ENCODE results near the gene ZBTB24.

ZBTB24 gene

GRCh38 chr6:109508166-109508860 lies 25.3 kb upstream of the ZBTB24 start:
- H3K4me3 ChIP-seq (ENCODE audit: low read depth, low read length), result no peak overlapping the region
- no peak for TF ChIP-seq CTCF (IDR thresholded peaks at IDR 0.05; ENCODE audit: low read depth, low read length)

GRCh38 chr6:109507490-109508072 lies 24.6 kb upstream of the ZBTB24 start:
- H3K4me3 ChIP-seq (ENCODE audit: low read depth, low read length), result no peak overlapping the region
- TF ChIP-seq CTCF (IDR thresholded peaks at IDR 0.05; ENCODE audit: low read depth, low read length), result no peak

- no peak overlapping the region for H3K4me3 ChIP-seq (ENCODE audit: low read depth, low read length)
- TF ChIP-seq CTCF (IDR thresholded peaks at IDR 0.05; ENCODE audit: low read depth, low read length), result no peak
Measured at GRCh38 chr6:109506841-109507240, 23.8 kb upstream of the ZBTB24 start.

DNA sequence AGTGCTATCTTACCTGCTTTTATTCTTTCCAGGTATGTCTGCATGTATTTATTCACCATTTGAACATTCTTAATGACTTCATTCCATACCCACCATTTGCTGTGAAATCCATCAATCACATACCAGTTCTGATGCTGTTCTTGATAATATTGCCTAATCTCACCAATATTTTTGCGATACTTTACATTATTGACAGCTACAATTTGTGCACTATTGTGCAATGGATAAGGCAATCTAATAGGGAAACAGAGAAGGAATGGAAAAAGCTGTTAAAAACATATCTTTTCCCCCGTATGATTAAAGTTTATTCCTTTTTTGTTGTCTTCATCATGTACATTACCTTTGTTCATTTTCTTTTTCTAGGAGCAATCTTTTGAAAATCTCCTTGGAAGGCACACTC lies 23.3 kb upstream of the ZBTB24 start:
- no peak for TF ChIP-seq CTCF (IDR thresholded peaks at IDR 0.05; ENCODE audit: low read depth, low read length)
- H3K4me3 ChIP-seq (ENCODE audit: low read depth, low read length), result no peak overlapping the region

GRCh38 chr6:109503327-109504224 lies 20.6 kb upstream of the ZBTB24 start:
- no peak overlapping the region for H3K4me3 ChIP-seq (ENCODE audit: low read depth, low read length)
- TF ChIP-seq CTCF (IDR thresholded peaks at IDR 0.05; ENCODE audit: low read depth, low read length), result no peak

DNA sequence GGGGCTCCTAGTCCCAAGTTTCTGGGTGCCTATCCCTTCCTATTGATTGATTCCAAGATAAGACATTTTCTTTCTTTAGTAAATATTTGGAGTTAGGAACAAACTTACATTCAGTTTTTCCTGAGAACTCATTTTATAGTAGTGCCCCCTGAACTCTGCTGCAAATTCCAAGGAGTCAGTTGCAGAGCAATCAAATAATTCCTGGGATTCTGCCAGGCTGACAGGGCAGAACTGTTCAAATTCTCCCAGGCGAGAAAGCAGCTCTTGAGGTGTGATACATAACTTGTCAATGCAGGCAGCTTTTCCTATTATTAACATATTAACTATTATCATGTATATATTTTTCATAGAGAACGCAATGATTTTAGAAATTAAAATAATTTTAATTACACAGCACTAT lies 15.9 kb upstream of the ZBTB24 start:
- TF ChIP-seq CTCF (IDR thresholded peaks at IDR 0.05; ENCODE audit: low read depth, low read length), result no peak
- H3K4me3 ChIP-seq (ENCODE audit: low read depth, low read length), result no peak overlapping the region

GRCh38 chr6:109498052-109498451 lies 15.0 kb upstream of the ZBTB24 start:
- H3K4me3 ChIP-seq (ENCODE audit: low read depth, low read length), result no peak overlapping the region
- no peak for TF ChIP-seq CTCF (IDR thresholded peaks at IDR 0.05; ENCODE audit: low read depth, low read length)

All from WI38 (cell line).